ENCODE data around the gene COX14. TPM values are rescaled to one million over a fixed set of nuclear protein-coding genes. Genes with fewer than 3 reads are reported as not detected.

Gene COX14
- total RNA-seq, 4 donors from 2014 or later = 40.6 to 135 (median 90.9) TPM

DNA sequence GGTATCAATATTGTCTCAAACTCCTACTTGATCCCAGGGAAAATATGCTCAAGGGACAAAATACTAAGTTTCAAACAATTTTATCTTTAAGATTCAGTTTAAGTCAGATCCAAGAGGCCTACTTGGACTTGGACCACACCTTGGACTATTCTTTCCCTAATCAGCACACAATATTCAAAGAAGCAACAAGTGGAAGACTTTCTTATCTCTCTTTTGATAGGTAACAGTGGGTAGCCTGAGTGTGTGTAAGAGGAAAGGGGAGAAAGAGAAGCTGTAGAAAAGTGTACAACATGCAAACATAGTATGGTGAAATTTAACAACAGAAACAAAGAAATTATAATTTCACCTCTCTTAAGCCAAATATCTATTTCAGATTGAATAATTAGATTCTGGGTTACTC lies 48.6 kb downstream of the COX14 start:
- intact Hi-C loops (cut with DNase I) = no loop called here
- Histone ChIP-seq H3K4me1 (peaks cover 0 to 2% of the 10 kb centered on the region in 2 donors), H3K36me3 (no peaks in the 10 kb centered on the region), H3K4me3 (replicated peaks in 1 of 3) (no peak overlapping the region), H3K27me3 (no peaks in the 10 kb centered on the region), H3K9me3 (no peaks in the 10 kb centered on the region), H3K27ac (no peak overlapping the region)
- no peak for TF ChIP-seq POLR2A (IDR thresholded peaks at IDR 0.05)
- TF ChIP-seq, protein P1, sequence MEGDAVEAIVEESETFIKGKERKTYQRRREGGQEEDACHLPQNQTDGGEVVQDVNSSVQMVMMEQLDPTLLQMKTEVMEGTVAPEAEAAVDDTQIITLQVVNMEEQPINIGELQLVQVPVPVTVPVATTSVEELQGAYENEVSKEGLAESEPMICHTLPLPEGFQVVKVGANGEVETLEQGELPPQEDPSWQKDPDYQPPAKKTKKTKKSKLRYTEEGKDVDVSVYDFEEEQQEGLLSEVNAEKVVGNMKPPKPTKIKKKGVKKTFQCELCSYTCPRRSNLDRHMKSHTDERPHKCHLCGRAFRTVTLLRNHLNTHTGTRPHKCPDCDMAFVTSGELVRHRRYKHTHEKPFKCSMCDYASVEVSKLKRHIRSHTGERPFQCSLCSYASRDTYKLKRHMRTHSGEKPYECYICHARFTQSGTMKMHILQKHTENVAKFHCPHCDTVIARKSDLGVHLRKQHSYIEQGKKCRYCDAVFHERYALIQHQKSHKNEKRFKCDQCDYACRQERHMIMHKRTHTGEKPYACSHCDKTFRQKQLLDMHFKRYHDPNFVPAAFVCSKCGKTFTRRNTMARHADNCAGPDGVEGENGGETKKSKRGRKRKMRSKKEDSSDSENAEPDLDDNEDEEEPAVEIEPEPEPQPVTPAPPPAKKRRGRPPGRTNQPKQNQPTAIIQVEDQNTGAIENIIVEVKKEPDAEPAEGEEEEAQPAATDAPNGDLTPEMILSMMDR (IDR thresholded peaks at IDR 0.05) = no peak
- no peak for DNase-seq

DNA sequence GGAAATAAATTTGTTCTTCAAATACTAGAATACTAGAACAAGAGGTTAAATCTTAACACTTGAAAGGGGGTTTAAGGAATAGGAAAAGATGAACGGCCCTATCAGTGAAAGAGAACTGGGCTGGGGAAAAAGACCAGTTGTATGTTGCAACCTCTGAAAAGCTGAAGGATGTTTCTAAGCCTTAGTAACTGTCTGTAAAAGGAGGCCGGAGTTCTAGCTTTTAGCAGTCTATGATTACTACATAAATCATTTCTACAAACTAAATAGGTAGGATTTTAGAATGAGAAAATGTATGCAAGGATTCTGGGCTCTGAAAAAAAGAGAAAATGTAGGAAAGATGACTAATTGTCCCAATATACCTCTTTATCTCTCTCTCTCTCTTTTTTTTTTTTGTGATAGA lies 50.2 kb downstream of the COX14 start:
- Histone ChIP-seq H3K9me3 (no peaks in the 10 kb centered on the region), H3K36me3 (no peaks in the 10 kb centered on the region), H3K27me3 (no peaks in the 10 kb centered on the region), H3K4me1 (peaks cover 0 to 8% of the 10 kb centered on the region in 2 donors), H3K27ac (no peak overlapping the region), H3K4me3 (replicated peaks in 1 of 3) (no peak overlapping the region)
- TF ChIP-seq, protein P1 (IDR thresholded peaks at IDR 0.05) = no peak
- TF ChIP-seq POLR2A (IDR thresholded peaks at IDR 0.05) = no peak
- intact Hi-C loops (cut with DNase I) = no loop called here
- 82 to 84% methylated on average over 2 of the region's 2 CpGs for WGBS, 2 donors
- no peak for DNase-seq

DNA sequence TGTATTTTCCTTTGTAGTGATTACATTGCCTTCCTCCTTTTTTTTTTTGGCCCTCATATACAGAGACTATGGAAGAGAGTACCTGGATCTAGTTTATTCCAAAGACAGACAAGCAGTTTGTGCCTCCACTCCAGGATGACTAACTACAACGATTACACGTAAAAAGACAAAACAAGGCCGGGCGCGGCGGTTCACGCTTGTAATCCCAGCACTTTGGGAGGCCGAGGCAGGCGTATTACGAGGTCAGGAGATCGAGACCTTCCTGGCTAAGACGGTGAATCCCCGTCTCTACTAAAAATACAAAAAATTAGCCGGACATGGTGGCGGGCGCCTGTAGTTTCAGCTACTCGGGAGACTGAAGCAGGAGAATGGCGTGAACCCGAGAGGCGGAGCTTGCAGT lies 52.9 kb downstream of the COX14 start:
- H3K27me3 ChIP-seq = no peaks in the 10 kb centered on the region
- H3K27ac ChIP-seq = no peak overlapping the region
- no peaks in the 10 kb centered on the region for H3K36me3 ChIP-seq
- peaks cover 0 to 12% of the 10 kb centered on the region in 2 donors for H3K4me1 ChIP-seq
- no peak for DNase-seq
- intact Hi-C loops (cut with DNase I) = no loop called here
- H3K4me3 ChIP-seq (replicated peaks in 1 of 3) = no peak overlapping the region
- no peaks in the 10 kb centered on the region for H3K9me3 ChIP-seq
- WGBS, 2 donors = 97% methylated on average over 20 of the region's 20 CpGs
- TF ChIP-seq POLR2A (IDR thresholded peaks at IDR 0.05) = no peak
- TF ChIP-seq, protein P1 (IDR thresholded peaks at IDR 0.05) = no peak

DNA sequence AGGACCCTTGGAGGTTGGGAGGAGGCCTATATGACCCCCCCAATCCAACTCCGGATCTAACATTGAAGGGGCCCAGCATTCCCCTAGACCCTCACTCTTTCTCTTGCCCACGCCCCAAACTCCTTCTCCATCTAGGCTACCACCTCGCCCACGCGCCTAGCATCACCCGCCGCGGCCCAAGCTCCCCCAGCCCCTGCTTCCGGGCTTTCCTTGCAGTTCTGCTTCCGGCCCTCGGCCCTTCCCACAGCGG lies 54.7 kb downstream of the COX14 start:
- Histone ChIP-seq H3K36me3 (no peaks in the 10 kb centered on the region), H3K9me3 (no peaks in the 10 kb centered on the region), H3K27me3 (no peaks in the 10 kb centered on the region), H3K4me3 (replicated peaks in 1 of 3) (peak overlapping the region; percentile 30 to 100 (median 81)), H3K27ac (peak overlapping the region; percentile 29 to 91 (median 83)), H3K4me1 (peaks cover 0 to 12% of the 10 kb centered on the region in 2 donors)
- peak in 1 of 2 donors; percentile 42 for DNase-seq
- intact Hi-C loops (cut with DNase I) = no loop called here
- WGBS, 2 donors = 0 to 2% methylated on average over 12 of the region's 12 CpGs
- TF ChIP-seq, protein P1 (IDR thresholded peaks at IDR 0.05) = no peak
- no peak for TF ChIP-seq POLR2A (IDR thresholded peaks at IDR 0.05)

DNA sequence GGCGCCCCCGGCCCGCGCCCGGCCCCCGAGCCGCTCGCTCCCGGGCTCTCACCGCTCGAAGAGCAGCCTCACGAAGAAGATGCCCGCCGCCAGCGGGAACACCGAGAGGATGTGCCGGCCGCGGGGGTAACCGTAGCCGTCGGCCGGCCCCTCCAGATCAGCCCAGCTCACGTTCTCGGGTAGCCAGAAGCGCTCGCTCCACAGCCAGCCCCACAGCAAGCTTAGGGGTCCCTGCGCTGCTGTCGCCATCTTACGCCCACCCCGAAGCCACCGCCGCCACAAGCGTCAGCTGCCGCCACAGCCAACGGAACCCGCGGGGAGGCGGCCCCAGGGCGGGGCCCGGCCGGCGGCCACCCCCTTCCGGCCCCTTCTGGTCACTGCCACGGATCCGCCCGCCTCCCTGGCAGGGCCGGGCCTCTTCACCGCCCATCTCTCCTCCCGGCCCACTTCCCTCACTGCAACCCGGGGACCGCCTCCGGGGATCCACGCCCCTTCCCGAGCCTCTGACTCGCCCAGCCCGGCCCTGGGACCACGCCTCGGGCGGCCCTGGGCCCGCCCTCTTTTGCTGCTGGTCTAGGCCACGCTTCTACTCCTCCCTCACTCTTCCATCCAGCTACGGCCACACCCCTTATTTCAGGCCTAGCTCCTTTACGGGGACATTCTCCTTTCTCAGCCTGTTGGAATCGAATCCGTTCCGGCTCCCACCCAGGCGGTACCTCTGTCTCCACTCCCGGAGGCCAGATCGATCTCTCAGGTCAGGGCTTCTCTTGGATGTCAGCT lies 55.2 kb downstream of the COX14 start, which contains the start of gene CERS5:
Gene CERS5, minus strand, starts transcription at position 321 of the 780 bp plus-strand sequence. Its CDS starts 72 bp downstream, at position 249.
- DNase-seq = peak; percentile 100
- 1% methylated on average over 44 to 46 of the region's 70 CpGs for WGBS, 2 donors
- intact Hi-C loops (cut with DNase I) = no loop called here
- Histone ChIP-seq H3K4me3 (replicated peaks in 1 of 3) (peak within 1 kb of the TSS; percentile 30 to 100 (median 81)), H3K27ac (peak within 1 kb of the TSS; percentile 76 to 91 (median 83)), H3K36me3 (no peaks in the 10 kb centered on the region), H3K4me1 (peaks cover 0 to 12% of the 10 kb centered on the region in 2 donors), H3K9me3 (no peaks in the 10 kb centered on the region), H3K27me3 (no peaks in the 10 kb centered on the region)
- TF ChIP-seq, protein P1 (IDR thresholded peaks at IDR 0.05) = peak in 4 of 6 experiments; percentile 14 to 19 (median 19)
- peak in 1 of 2 donors; percentile 72 for TF ChIP-seq POLR2A (IDR thresholded peaks at IDR 0.05)

All from thyroid gland (tissue), 4 donors.